GM19043 (cell line): ENCODE results near the gene HES4.

Source experiments
- ATAC-seq: cut with Tn5 transposase; IDR thresholded peaks from one replicate; pipeline ENCODE4 v1.9.1; 2021; ENCODE audit warnings: low read depth; ENCODE audit not compliant: unreplicated experiment

Gene HES4

GRCh38 chr1:969260-969855, 30.5 kb downstream of the HES4 start:
- no peak for ATAC-seq

- no peak for ATAC-seq
These were observed 32.2 kb downstream of the HES4 start for GRCh38 chr1:967466-968343.

- ATAC-seq, result peak; percentile 58
These were observed 33.1 kb downstream of the HES4 start for GRCh38 chr1:966704-967300.

- ATAC-seq, result no peak
These were observed 33.7 kb downstream of the HES4 start, which contains the start of gene PLEKHN1 for GRCh38 chr1:966135-966703. TSS of gene PLEKHN1 (plus strand) at chr1:966482. CDS start at chr1:966532, 50 bp downstream.

GRCh38 chr1:965526-966134, 34.3 kb downstream of the HES4 start:
- no peak for ATAC-seq

- ATAC-seq, result no peak
These were observed 35.0 kb downstream of the HES4 start for GRCh38 chr1:964691-965525.

GRCh38 chr1:963746-964525, 36.0 kb downstream of the HES4 start:
- ATAC-seq, result no peak

- ATAC-seq, result no peak
These were observed 36.6 kb downstream of the HES4 start for GRCh38 chr1:963301-963651.

GRCh38 chr1:962381-963300, 37.3 kb downstream of the HES4 start:
- no peak for ATAC-seq

- no peak for ATAC-seq
These were observed 38.7 kb downstream of the HES4 start for GRCh38 chr1:961132-961669.

- ATAC-seq, result no peak
These were observed 39.4 kb downstream of the HES4 start, which contains the start of gene KLHL17 for GRCh38 chr1:960363-961131. TSS of gene KLHL17 (plus strand) at chr1:960584. CDS start at chr1:960694, 110 bp downstream.

GRCh38 chr1:959731-960362, 40.0 kb downstream of the HES4 start:
- ATAC-seq, result no peak

GRCh38 chr1:958823-959730, 40.8 kb downstream of the HES4 start, which contains the start of gene NOC2L:
TSS of gene NOC2L (minus strand) at chr1:959256. CDS start at chr1:959240, 16 bp downstream.
- peak; percentile 49 for ATAC-seq

- no peak for ATAC-seq
These were observed 43.3 kb downstream of the HES4 start for GRCh38 chr1:956636-957035.

- ATAC-seq, result no peak
These were observed 44.4 kb downstream of the HES4 start for GRCh38 chr1:955474-955873.

GRCh38 chr1:954927-955326, 45.0 kb downstream of the HES4 start:
- ATAC-seq, result no peak
